GM18951 (cell line): ENCODE data around the gene KDM4C.

Source experiments
- POLR2A ChIP-seq: IDR thresholded peaks from 4 replicates; pipeline ENCODE4 v1.6.1; 2011; ENCODE audit warnings: mild to moderate bottlenecking; ENCODE audit not compliant: insufficient read length, insufficient read depth; ENCODE audit errors: extremely low read depth
- in situ Hi-C: fragments of 300-500 bp; cut with MboI; formaldehyde crosslinking; loops from one replicate; pipeline ENCODE4 v1.12.0; 2022; ENCODE audit warnings: low sequenced_read_pairs, mixed read lengths, inconsistent platforms; ENCODE audit not compliant: unreplicated experiment

The KDM4C gene

DNA sequence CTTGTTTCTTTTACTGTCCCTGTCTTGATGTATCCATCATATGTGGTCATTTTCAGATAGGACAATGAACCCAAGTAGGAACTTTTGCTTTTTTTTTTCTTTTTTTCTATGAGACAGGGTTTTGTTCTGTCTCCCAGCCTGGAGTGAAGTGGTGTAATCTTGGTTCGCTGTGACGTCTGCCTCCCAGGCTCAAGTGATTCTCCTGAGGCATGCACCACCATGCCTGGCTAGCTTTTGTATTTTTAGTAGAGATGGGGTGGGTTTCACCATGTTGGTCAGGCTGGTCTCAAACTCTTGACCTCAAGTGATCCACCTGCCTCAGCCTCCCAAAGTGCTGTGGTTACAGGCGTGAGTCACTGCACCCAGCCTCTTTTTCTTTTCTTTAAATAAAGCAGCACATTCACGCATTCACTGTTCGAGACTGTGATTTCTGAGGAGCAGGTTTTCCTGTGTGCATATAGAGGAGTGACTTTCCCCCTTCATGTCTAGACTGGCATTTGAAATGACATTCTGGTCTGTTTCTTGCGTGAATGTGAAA is 448.5 kb downstream of the KDM4C start:
- in situ Hi-C loops = no loop called here
- no peak for TF ChIP-seq POLR2A

DNA sequence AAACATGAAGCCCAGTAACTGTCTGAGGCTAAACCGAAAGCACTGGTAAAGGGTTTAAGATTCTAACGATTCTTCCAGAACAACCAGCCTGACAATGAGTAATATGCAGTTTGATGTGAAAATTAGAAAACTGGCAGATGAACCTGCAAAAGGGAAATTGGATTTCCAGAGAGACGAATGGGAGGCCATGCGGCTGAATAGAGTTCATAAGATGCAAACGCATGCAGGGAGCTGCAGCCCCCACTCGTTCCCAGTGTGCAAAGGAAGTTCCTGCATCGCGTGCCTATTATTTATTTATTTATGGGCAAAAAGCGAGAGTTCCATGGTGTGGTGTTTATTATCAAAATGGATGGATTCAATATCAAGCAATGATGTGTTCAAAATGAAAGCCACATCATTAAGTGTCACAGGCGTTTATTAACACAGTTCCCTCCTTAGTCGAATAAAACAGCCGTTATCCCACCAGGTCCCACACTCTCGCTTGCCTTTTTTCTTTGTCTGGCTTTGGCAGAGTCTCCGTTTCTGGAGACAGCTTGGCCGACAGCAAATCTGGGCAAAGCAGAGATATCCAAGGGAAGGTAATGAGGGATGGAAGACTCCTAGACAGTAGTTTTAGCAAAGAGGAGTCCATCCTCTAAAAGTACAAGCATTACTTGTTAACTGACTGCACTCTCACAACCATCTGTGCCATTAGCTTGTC is 451.4 kb downstream of the KDM4C start:
- in situ Hi-C loops = no loop called here
- no peak for TF ChIP-seq POLR2A

DNA sequence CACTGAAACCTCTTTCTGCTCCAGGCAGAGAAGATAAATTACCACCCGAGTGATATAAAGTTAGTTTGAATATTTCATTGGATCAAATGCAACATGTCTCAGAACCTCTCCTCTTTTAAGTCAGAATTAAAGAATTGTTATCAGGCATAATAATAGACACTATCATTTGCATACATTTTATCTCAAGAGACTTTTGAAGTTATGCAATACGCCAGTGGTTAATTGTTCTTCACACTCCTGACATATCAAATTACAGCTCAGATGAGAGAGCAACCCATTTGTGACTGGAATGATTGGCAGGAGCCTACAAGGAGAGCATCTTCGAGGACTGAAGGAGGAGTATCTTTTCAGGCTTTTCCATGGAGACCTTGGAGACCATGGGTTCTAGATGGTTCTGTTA is 452.2 kb downstream of the KDM4C start:
- in situ Hi-C loops = no loop called here
- TF ChIP-seq POLR2A = no peak

DNA sequence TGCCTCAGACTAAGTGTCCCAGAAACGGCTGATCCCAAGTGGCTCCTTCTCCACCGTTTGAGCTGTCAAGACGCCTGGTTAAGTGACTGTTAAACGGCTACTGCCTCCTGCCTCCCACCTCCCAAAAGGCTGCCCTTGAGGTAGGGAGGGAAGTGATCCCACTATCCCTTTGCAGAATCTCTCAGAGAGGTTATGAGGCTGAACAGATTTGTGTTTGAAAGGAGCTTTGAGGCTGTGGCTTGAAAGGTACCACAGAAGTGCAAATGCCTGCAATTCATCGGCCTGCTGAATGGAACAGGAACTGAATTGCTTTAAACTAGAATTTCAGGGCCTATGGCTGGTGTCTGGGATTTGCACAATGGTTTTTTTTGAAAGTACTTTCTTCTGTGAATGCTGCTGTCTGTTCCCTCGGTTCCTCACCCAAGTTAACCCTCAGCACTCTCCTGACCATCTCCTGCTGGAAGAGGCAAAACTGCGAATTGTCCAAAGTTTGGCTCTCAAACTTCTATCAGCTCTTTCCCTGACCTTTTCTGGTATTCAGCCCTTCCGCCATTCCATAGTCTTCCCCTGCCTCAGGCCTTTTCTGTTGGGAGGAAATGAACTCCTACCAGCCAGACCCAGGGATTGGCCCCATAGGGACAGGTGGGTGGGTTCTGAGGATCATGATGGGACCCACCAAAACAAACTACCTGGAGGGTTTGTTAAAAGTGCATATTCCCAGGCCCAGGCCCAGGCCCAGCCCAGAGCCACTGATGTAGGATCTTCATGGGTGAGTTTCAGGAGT is 453.3 kb downstream of the KDM4C start:
- TF ChIP-seq POLR2A = no peak
- in situ Hi-C loops = no loop called here

DNA sequence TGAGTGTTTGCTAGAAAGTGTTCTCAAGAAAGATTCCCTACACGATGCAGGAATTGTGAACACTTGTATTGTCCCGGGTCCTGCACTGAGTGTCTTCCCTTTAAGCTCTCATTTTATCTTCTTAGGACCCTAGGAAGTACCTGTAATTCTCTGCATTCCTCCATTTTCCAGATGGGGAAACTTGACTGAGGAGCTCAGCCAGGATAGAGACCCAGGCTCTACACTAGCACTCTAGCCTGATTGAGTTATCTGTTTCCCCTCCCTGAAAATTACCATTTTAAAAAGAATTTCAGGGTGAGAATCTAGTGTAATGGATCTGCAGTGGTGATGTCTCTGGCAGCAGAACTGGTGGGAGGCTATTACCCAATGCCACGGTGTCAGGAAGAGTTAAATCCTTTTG is 453.9 kb downstream of the KDM4C start:
- no peak for TF ChIP-seq POLR2A

DNA sequence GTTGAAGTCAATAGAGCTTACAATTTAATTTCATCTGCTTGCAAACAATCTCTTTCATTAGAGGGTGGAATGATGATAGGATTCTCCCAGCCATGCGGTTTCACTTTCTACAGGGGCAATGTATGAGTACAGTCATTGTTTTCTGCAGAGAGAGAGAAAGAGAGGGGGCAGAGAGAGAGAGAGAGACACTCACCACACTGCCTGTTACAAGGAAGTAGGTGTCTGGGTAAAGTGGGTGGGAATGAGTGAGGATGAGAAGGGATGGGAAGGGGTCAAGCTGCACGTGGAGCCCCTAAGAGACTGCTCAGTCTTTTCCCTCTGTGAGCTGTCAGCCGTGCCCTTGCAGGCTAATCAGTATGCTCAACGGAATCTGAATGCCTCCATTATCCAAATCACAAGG is 454.3 kb downstream of the KDM4C start:
- in situ Hi-C loops = no loop called here
- no peak for TF ChIP-seq POLR2A

More for the DNA sequence above, 453.9 kb downstream of the KDM4C start:
- in situ Hi-C loops = no loop called here

DNA sequence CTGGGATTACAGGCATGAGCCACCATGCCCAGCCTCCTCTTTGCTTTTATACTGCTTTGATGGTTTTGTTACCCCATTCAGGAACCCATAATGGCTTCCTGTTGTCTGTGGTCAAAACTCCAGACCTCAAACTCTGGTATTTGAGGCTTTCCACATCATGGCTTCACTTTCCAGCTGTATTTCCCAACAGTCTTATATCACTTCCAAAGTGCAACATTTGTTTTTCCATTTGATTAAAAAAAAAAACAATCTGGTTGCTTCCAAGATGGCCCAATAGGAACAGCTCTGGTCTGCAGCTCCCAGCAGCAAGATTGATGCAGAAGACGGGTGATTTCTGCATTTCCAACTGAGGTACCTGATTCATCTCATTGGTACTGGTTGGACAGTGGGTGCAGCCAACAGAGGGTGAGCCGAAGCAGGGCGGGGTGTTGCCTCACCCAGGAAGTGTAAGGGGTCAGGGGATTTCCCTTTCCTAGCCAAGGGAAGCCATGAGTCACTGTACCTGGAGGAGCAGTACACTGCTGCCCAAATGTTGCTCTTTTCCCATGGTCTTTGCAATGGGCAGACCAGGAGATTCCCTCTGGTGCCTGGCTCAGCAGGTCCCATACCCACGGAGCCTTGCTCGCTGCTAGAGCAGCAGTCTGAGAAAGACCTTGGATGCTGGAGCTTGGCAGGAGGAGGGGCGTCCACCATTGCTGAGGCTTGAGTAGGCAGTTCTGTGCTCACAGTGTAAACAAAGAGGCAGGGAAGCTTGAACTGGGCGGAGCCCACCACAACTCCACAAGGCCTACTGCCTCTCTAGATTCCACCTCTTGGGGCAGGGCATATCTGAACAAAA is 458.4 kb downstream of the KDM4C start:
- in situ Hi-C loops = no loop called here
- no peak for TF ChIP-seq POLR2A

DNA sequence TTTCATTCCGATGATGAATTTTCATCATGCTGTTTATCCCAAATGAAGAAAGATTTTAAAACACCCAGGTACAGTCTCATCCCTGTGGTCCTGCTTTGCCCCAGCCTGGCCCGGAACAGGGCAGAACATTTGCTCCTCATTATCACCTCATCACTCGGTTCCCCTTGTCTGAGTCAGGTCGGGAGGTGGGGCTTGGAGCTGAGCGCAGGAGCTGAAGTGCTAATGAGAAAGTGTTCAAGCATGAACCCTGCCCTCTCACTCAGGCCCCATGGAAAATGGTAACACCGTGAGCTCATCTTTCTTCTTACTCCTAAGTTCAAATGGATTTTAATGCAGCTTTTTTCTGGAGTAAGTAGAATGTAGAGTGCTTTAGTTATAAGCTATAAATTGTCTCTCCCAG is 466.2 kb downstream of the KDM4C start:
- no peak for TF ChIP-seq POLR2A

More for the DNA sequence above, 466.2 kb downstream of the KDM4C start:
- in situ Hi-C loops = no loop called here
